ENCODE data around the gene ARIH2. TPM values are rescaled to one million over a fixed set of nuclear protein-coding genes. Genes with fewer than 3 reads are reported as not detected.
A peak's percentile ranks its signal among the peaks of the same experiment; 100 is the strongest.

Gene ARIH2
- total and polyA plus RNA-seq, 9 of the 15 experiments (the other 6 are each of a cell fraction or from before 2014, with no cell fraction given): 27.0 to 120 (median 108) TPM

DNA sequence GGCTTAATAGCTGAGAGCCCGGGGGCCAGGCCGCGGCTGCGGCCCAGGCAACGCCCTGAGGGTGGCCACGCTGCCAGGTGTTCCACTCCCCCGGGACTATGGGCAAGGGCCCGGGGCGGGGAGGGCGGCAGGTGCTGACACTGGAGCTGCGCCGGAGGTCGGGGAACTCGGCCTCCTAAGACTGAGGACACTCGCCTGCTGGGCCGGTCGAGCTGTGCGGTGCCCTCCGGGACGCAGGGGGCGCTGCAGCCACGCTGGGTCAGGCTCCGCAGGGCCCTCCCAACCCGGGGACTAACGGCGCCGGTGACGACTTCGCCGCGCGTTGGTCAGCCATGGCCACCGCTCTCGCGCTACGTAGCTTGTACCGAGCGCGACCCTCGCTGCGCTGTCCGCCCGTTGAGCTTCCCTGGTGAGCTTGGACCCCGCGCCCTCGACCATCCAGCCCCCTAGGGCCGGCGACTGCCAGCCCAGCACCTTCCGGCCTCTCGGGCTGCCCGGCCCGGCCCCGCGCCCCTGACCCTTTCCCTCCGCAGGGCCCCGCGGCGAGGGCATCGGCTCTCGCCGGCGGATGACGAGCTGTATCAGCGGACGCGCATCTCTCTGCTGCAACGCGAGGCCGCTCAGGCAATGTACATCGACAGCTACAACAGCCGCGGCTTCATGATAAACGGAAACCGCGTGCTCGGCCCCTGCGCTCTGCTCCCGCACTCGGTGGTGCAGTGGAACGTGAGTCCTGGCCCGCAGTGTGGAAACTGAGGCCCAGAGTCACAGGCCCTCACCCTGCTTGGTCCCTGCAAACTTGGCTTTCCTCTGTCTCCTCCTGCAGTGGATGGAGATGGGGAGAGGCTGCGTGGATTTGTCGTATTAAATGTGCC, 103.4 kb downstream of the ARIH2 start, which contains the start of gene NDUFAF3 (continued):
- TF ChIP-seq, protein P1, sequence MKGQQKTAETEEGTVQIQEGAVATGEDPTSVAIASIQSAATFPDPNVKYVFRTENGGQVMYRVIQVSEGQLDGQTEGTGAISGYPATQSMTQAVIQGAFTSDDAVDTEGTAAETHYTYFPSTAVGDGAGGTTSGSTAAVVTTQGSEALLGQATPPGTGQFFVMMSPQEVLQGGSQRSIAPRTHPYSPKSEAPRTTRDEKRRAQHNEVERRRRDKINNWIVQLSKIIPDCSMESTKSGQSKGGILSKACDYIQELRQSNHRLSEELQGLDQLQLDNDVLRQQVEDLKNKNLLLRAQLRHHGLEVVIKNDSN (CRISPR knock-in tag; IDR thresholded peaks at IDR 0.05): no peak; the same call in 1 of the 2 replicates
- TF ChIP-seq ZBTB7A (IDR thresholded peaks at IDR 0.05; ENCODE audit: borderline replicate concordance, control insufficient read depth, low read depth, low read length): peak; percentile 51; the same call in 1 of the 2 replicates
- TF ChIP-seq HDAC6 (IDR thresholded peaks at IDR 0.05; ENCODE audit: low read depth, low read length): no peak
- peak; percentile 65 for TF ChIP-seq TOE1 (IDR thresholded peaks at IDR 0.05; ENCODE audit: borderline replicate concordance)
- no peak for TF ChIP-seq TOE1 (CRISPR knock-in tag; IDR thresholded peaks at IDR 0.05; ENCODE audit: borderline replicate concordance, low read depth)
- TF ChIP-seq NR2C2 (CRISPR knock-in tag; IDR thresholded peaks at IDR 0.05): no peak
- TF ChIP-seq NR2C2 (tag; IDR thresholded peaks at IDR 0.05): peak; percentile 80
- TF ChIP-seq ZNF253 (CRISPR knock-in tag; conservative IDR thresholded peaks at IDR 0.05): no peak
- peak; percentile 34; the same call in 1 of the 2 replicates for TF ChIP-seq DMBX1 (CRISPR knock-in tag; IDR thresholded peaks at IDR 0.05; ENCODE audit: borderline replicate concordance)
- peak; percentile 33; the same call in 1 of the 2 replicates for TF ChIP-seq NR3C1 (CRISPR knock-in tag; IDR thresholded peaks at IDR 0.05)
- TF ChIP-seq EZH2 (IDR thresholded peaks at IDR 0.05; ENCODE audit: borderline replicate concordance, low read depth, low read length): no peak
- no peak for TF ChIP-seq RUNX1 (IDR thresholded peaks at IDR 0.05; ENCODE audit: low read depth)
- no peak for TF ChIP-seq PHF21A (IDR thresholded peaks at IDR 0.05; ENCODE audit: borderline replicate concordance, low read depth)
- TF ChIP-seq, protein P2, sequence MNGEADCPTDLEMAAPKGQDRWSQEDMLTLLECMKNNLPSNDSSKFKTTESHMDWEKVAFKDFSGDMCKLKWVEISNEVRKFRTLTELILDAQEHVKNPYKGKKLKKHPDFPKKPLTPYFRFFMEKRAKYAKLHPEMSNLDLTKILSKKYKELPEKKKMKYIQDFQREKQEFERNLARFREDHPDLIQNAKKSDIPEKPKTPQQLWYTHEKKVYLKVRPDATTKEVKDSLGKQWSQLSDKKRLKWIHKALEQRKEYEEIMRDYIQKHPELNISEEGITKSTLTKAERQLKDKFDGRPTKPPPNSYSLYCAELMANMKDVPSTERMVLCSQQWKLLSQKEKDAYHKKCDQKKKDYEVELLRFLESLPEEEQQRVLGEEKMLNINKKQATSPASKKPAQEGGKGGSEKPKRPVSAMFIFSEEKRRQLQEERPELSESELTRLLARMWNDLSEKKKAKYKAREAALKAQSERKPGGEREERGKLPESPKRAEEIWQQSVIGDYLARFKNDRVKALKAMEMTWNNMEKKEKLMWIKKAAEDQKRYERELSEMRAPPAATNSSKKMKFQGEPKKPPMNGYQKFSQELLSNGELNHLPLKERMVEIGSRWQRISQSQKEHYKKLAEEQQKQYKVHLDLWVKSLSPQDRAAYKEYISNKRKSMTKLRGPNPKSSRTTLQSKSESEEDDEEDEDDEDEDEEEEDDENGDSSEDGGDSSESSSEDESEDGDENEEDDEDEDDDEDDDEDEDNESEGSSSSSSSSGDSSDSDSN (IDR thresholded peaks at IDR 0.05; ENCODE audit: borderline replicate concordance in 1 of 2, low read depth in 2 of 2, low read length in 2 of 2): 0 out of 4 replicates have a peak, but pooled peaks of 1 of the 2 experiments have one; percentile 34
- TF ChIP-seq CTBP1 (IDR thresholded peaks at IDR 0.05; ENCODE audit: borderline replicate concordance): peak; percentile 36; the same call in 1 of the 2 replicates
- TF ChIP-seq, protein P3, sequence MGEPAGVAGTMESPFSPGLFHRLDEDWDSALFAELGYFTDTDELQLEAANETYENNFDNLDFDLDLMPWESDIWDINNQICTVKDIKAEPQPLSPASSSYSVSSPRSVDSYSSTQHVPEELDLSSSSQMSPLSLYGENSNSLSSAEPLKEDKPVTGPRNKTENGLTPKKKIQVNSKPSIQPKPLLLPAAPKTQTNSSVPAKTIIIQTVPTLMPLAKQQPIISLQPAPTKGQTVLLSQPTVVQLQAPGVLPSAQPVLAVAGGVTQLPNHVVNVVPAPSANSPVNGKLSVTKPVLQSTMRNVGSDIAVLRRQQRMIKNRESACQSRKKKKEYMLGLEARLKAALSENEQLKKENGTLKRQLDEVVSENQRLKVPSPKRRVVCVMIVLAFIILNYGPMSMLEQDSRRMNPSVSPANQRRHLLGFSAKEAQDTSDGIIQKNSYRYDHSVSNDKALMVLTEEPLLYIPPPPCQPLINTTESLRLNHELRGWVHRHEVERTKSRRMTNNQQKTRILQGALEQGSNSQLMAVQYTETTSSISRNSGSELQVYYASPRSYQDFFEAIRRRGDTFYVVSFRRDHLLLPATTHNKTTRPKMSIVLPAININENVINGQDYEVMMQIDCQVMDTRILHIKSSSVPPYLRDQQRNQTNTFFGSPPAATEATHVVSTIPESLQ (CRISPR knock-in tag; IDR thresholded peaks at IDR 0.05): no peak
- no peak for TF ChIP-seq ZNF224 (CRISPR knock-in tag; IDR thresholded peaks at IDR 0.05)
- TF ChIP-seq CCAR2 (IDR thresholded peaks at IDR 0.05; ENCODE audit: low read depth, low read length): no peak
- TF ChIP-seq, protein P4, sequence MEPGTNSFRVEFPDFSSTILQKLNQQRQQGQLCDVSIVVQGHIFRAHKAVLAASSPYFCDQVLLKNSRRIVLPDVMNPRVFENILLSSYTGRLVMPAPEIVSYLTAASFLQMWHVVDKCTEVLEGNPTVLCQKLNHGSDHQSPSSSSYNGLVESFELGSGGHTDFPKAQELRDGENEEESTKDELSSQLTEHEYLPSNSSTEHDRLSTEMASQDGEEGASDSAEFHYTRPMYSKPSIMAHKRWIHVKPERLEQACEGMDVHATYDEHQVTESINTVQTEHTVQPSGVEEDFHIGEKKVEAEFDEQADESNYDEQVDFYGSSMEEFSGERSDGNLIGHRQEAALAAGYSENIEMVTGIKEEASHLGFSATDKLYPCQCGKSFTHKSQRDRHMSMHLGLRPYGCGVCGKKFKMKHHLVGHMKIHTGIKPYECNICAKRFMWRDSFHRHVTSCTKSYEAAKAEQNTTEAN (CRISPR knock-in tag; IDR thresholded peaks at IDR 0.05): peak; percentile 76; the same call in 1 of the 2 replicates
- TF ChIP-seq ZNF232 (CRISPR knock-in tag; IDR thresholded peaks at IDR 0.05): 0 out of 2 replicates have a peak, but pooled peaks have one; percentile 14
